Measurements from ENCODE around the gene SMC3.
"Not testable (repeated sequence)": the region's sequence is repeated elsewhere in the genome, so short reads cannot be mapped to it uniquely, and the experiment has no call there.

SMC3 gene

GRCh38 chr10:110638319-110638718 is 70.8 kb downstream of the SMC3 start:
- H3K27ac ChIP-seq = no peak overlapping the region
- TF ChIP-seq CTCF (conservative IDR thresholded peaks at IDR 0.05) = no peak

- not testable (repeated sequence) for H3K27ac ChIP-seq
Measured at GRCh38 chr10:110639046-110639445, 71.6 kb downstream of the SMC3 start.

GRCh38 chr10:110639858-110640257 is 72.4 kb downstream of the SMC3 start:
- H3K27ac ChIP-seq = not testable (repeated sequence)

DNA sequence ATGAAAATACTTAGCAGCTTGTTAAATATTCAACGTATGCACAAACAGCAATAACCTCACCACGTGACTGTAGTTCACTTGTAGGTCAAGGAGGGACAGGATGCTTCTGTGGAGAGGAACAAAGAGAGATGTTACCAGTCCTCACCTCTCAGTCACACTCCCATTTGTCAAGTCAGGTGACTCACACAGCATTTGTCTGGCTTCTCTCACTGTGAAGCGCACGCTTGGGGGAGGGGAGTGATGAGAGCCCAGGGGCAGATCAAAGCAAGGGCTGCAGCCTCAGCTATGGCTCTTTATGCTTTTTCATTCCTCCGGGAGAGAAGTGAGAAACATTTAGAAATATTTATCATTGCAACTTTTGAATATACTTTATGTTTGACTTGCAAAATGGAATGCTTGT is 73.8 kb downstream of the SMC3 start:
- TF ChIP-seq CTCF (conservative IDR thresholded peaks at IDR 0.05) = no peak
- H3K27ac ChIP-seq = no peak overlapping the region

GRCh38 chr10:110642204-110643034 is 74.9 kb downstream of the SMC3 start:
- no peak for TF ChIP-seq CTCF (conservative IDR thresholded peaks at IDR 0.05)
- H3K27ac ChIP-seq = no peak overlapping the region

- TF ChIP-seq CTCF (conservative IDR thresholded peaks at IDR 0.05) = no peak
- no peak overlapping the region; the same call in 1 of the 2 replicates for H3K27ac ChIP-seq
Measured at GRCh38 chr10:110643035-110643652, 75.6 kb downstream of the SMC3 start.

DNA sequence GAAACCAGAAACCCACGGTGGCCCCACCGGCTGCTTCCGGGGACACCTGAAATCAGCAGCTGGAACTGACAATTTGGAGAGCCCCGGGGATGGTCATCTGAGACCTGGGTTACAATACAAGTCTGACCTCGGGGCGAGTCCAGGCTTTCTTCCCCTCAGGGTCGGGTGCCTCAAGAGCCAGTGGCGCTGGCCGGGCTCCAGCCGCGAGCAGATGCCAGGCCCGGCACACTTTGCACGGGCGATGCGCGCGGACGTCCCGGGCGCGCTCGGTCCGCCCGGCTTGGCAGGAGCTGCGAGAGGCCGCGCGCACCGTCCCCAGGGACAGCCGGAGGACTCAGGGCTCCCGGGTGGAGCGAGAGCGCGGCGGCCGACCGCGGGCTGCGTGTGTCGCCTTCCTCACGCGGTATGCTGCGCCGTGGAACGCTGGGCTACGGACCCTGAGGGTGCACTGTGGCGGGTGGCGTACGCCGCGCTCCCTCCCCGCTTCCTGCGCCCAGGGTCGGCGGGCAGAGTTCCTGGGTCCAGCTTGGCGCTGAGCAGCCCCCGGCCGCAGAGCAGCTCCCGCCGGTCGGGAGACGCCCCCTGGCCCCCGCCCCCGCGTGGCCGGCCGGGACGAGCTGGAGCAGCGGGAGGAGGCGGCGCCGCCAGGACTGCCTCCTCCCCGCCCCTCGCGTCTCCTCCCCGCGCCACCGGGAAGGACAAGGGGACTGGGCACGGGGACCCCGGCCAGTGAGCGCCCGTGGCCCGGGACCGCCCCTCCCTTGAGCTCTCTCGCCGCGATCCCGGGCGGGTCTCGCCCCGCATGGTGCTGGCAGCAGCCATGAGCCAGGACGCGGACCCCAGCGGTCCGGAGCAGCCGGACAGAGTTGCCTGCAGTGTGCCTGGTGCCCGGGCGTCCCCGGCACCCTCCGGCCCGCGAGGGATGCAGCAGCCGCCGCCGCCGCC is 76.4 kb downstream of the SMC3 start, which contains the start of gene RBM20:
Gene RBM20, plus strand, starts transcription at position 684 of the 945 bp plus-strand sequence. Its CDS starts 119 bp downstream, at position 803.
- H3K27ac ChIP-seq = peak within 1 kb of the TSS; percentile 41
- TF ChIP-seq CTCF (conservative IDR thresholded peaks at IDR 0.05) = no peak
